ENCODE results near the gene ADAR. TPM values are rescaled to one million over a fixed set of nuclear protein-coding genes. Genes with fewer than 3 reads are reported as not detected.

Gene ADAR
- total RNA-seq, result 77.5 and 108 TPM in 2 replicates

GRCh38 chr1:154607609-154608396, at the start of gene ADAR:
TSS of gene ADAR (minus strand) at chr1:154608186. CDS start at chr1:154608006, 180 bp downstream.

GRCh38 chr1:154567386-154568156, 40.4 kb downstream of the ADAR start, which contains the start of gene CHRNB2:
TSS of gene CHRNB2 (plus strand) at chr1:154567778. CDS start at chr1:154568045, 267 bp downstream.

DNA sequence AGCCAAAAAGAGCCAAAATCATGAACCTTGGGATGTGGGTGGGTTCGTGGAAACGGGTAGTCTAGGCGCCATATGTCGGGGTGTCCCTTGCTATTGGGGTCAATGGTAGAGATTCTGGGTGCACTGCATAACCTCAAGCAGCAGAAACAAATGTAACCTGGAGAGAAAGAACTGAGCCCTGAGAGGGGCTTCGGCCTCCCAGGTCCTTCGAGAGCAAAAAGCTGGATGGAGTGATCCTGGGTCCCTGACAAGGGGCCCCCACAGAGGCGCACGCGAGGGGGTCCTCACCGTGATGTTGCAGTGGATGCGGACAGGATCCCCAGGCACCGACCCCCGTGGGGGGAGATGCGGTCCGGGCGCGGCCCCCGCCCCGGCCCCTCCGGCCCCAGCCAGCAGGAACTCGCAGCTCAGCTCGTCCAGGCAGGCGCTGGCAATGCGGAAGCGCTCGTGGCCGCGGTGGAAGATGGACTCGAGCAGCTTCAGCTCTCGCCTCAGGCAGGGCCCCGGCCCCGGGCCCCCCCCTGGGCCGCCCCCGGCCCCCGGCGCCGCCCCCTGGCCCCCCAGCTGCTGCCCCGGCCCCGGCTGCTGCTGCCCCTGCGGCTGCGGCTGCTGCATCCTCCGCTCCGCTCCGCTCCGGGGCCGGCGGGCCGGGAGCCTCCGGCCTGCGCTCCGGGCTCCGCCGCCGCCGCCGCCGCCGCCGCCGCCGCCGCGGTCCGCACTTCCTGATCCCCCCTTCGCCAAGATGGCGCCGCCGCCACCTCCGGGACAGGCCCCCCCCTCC, 49.9 kb downstream of the ADAR start, which contains the start of gene UBE2Q1:
Gene UBE2Q1 (minus strand): TSS at position 724 of the 781 bp plus-strand sequence. CDS start 109 bp downstream, at position 615.

Other genes starting within 250 kb of the ADAR start
- gene IL6R, start 202.8 kb downstream of the ADAR start, total RNA-seq, result 13.6 and 21.1 TPM in 2 replicates
- gene TDRD10, start 106.0 kb downstream of the ADAR start, total RNA-seq, result not detected in 2 replicates
- under 0.01 TPM in 1 of 2 replicates, not detected in the other for gene SHE, start 105.8 kb downstream of the ADAR start, total RNA-seq
- gene UBE2Q1, start 49.5 kb downstream of the ADAR start, total RNA-seq, result 14.7 and 20.5 TPM in 2 replicates
- under 0.01 TPM in 1 of 2 replicates, not detected in the other for gene CHRNB2, start 40.4 kb downstream of the ADAR start, total RNA-seq